BJ (cell line): ENCODE data around the gene PIGV. TPM values are rescaled to one million over a fixed set of nuclear protein-coding genes. Genes with fewer than 3 reads are reported as not detected.
A peak's percentile ranks its signal among the peaks of the same experiment; 100 is the strongest.

Experiments used
- CTCF ChIA-PET: fragments of 350-600 bp; formaldehyde crosslinking; extraction: SDS; loops from one replicate; lab custom pipeline; 2021; ENCODE audit warnings: antibody characterized with exemption, inconsistent platforms; lab: Yijun Ruan, JAX
- POLR2A ChIA-PET: fragments of 300-600 bp; sonication (Branson Sonifier 250); formaldehyde crosslinking; extraction: SDS; loops from one replicate; lab custom pipeline; 2021; ENCODE audit warnings: antibody characterized with exemption; lab: Charles Lee
- DNase-seq: peaks from one replicate; pipeline ENCODE4 v3.0.0-alpha.2; 2011; ENCODE audit warnings: low read depth
- H3K27me3 ChIP-seq: 2 replicates; pipeline ENCODE4 v1.6.0; 2011; ENCODE audit warnings: low read length; ENCODE audit not compliant: control insufficient read depth, insufficient read depth
- H3K36me3 ChIP-seq: 2 replicates; pipeline ENCODE4 v1.5.1; 2011; ENCODE audit warnings: low read length; ENCODE audit not compliant: control insufficient read depth, insufficient read depth
- H3K4me3 ChIP-seq: 2 replicates; pipeline ENCODE4 v1.5.1; 2011; ENCODE audit warnings: low read depth, mild to moderate bottlenecking, control low read depth, low read length
- CTCF ChIP-seq: IDR thresholded peaks from 2 replicates; pipeline ENCODE4 v1.5.1; 2011; ENCODE audit warnings: low read depth, mild to moderate bottlenecking, control low read depth, inconsistent platforms, low read length, moderate library complexity; ENCODE audit not compliant: insufficient read depth
- polyA plus RNA-seq: library from polyadenylated mRNA; depleted of rRNA; stranded (reverse); fragments of >200 nt; gene quantifications from 2 replicates; pipeline ENCODE4 v1.2.3, GENCODE V29; 2011

PIGV gene
- polyA plus RNA-seq, 1 experiment = 28.0 TPM

- DNase-seq = no peak
- no peak for TF ChIP-seq CTCF
- ChIA-PET POLR2A (interaction anchor here (0.6 kb wide), 1 partner anchor 332 kb away, joined by 5 read pairs; no protein-coding TSS in a partner anchor), CTCF (interaction anchor here (0.6 to 4.5 kb wide), 13 partner anchors 9 to 312 kb away, joined by 3 to 54 read pairs (median 5); partner anchors contain the start of gene ZDHHC18)
- H3K27me3 ChIP-seq = no peaks in the 10 kb centered on the region
- no peak overlapping the region for H3K4me3 ChIP-seq
- no peaks in the 10 kb centered on the region for H3K36me3 ChIP-seq
Observed at GRCh38 chr1:26811708-26812107, 24.0 kb downstream of the PIGV start.

GRCh38 chr1:26814377-26814776, 26.6 kb downstream of the PIGV start:
- H3K4me3 ChIP-seq = no peak overlapping the region
- ChIA-PET POLR2A (no interaction called here), CTCF (no interaction called here)

GRCh38 chr1:26814893-26815292, 27.1 kb downstream of the PIGV start:
- no peak for TF ChIP-seq CTCF
- POLR2A ChIA-PET = no interaction called here

More at GRCh38 chr1:26814377-26814776, 26.6 kb downstream of the PIGV start:
- no peaks in the 10 kb centered on the region for H3K27me3 ChIP-seq
- no peaks in the 10 kb centered on the region for H3K36me3 ChIP-seq
- no peak for TF ChIP-seq CTCF
- DNase-seq = no peak

GRCh38 chr1:26820784-26821269, 33.1 kb downstream of the PIGV start:
- no peaks in the 10 kb centered on the region for H3K27me3 ChIP-seq
- no peaks in the 10 kb centered on the region for H3K36me3 ChIP-seq
- ChIA-PET CTCF (interaction anchor here (0.8 to 2.6 kb wide), 4 partner anchors 10 to 221 kb away, joined by 3 to 20 read pairs (median 4); no protein-coding TSS in a partner anchor), POLR2A (no interaction called here)
- 0 out of 2 replicates have a peak, but pooled peaks have one; percentile 7 for TF ChIP-seq CTCF
- DNase-seq = no peak
- H3K4me3 ChIP-seq = no peak overlapping the region

More at GRCh38 chr1:26814893-26815292, 27.1 kb downstream of the PIGV start:
- no peak for DNase-seq
- CTCF ChIA-PET = no interaction called here
- H3K4me3 ChIP-seq = no peak overlapping the region
- H3K36me3 ChIP-seq = no peaks in the 10 kb centered on the region
- H3K27me3 ChIP-seq = no peaks in the 10 kb centered on the region

- no peak for DNase-seq
- ChIA-PET POLR2A (no interaction called here), CTCF (interaction anchor here (5.0 kb wide), 1 partner anchor 12 kb away, joined by 54 read pairs; no protein-coding TSS in a partner anchor)
- Histone ChIP-seq H3K36me3 (no peaks in the 10 kb centered on the region), H3K4me3 (no peak overlapping the region), H3K27me3 (no peaks in the 10 kb centered on the region)
- no peak for TF ChIP-seq CTCF
Observed at GRCh38 chr1:26822737-26823395, 35.1 kb downstream of the PIGV start.
